Measurements from ENCODE around the gene WDR17.

DNA sequence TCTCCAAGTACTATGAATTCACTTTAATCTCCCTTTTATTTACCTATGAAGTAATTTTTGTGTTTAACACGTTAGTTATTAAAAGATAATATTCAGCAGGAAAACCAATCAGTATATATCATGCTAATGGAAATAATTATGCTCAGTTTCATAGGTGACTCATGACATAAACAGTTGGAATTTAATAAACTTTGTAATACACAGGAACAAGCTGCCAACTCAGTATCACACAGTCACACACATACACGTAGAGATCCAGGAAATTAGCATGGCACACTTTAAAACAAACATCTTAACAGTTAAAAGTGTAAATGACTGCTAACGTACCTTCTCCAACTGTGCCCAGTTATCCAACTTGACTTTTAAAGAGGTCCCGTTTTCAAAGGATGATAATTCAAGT is 127.5 kb downstream of the WDR17 start:
- TF ChIP-seq POLR2A (IDR thresholded peaks at IDR 0.05) = no peak
- TF ChIP-seq, protein P1, sequence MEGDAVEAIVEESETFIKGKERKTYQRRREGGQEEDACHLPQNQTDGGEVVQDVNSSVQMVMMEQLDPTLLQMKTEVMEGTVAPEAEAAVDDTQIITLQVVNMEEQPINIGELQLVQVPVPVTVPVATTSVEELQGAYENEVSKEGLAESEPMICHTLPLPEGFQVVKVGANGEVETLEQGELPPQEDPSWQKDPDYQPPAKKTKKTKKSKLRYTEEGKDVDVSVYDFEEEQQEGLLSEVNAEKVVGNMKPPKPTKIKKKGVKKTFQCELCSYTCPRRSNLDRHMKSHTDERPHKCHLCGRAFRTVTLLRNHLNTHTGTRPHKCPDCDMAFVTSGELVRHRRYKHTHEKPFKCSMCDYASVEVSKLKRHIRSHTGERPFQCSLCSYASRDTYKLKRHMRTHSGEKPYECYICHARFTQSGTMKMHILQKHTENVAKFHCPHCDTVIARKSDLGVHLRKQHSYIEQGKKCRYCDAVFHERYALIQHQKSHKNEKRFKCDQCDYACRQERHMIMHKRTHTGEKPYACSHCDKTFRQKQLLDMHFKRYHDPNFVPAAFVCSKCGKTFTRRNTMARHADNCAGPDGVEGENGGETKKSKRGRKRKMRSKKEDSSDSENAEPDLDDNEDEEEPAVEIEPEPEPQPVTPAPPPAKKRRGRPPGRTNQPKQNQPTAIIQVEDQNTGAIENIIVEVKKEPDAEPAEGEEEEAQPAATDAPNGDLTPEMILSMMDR (IDR thresholded peaks at IDR 0.05) = no peak
